HCT116 (cell line): ENCODE results near the gene CALHM1.

ENCODE experiments used
- ATF3 ChIP-seq: IDR thresholded peaks from 2 replicates; pipeline ENCODE4 v1.6.1; 2012
- CEBPB ChIP-seq: IDR thresholded peaks from 2 replicates; pipeline ENCODE4 v1.6.1; 2012; ENCODE audit warnings: low read depth
- CTCF ChIP-seq, 3 experiments: fragments of 200-600 bp in 1 of 3; sonication (generic) in 1 of 3; IDR thresholded peaks in 2 of 3; conservative IDR thresholded peaks in 1 of 3; 2 replicates each; pipeline ENCODE4 v1.5.1; 2012 to 2017; ENCODE audit warnings: low read depth in 2 of 3, low read length in 2 of 3, antibody characterized with exemption in 1 of 3, borderline replicate concordance in 1 of 3, control low read depth in 1 of 3, mild to moderate bottlenecking in 1 of 3, mixed read lengths in 1 of 3, mixed run types in 1 of 3, moderate library complexity in 1 of 3; ENCODE audit not compliant: insufficient read depth in 1 of 3
- EZH2 ChIP-seq: fragments of 200-600 bp; sonication (generic); IDR thresholded peaks from 2 replicates; pipeline ENCODE4 v1.6.1; 2017; ENCODE audit warnings: antibody characterized with exemption, mixed run types
- EZH2phosphoT487 ChIP-seq: fragments of 200-600 bp; IDR thresholded peaks from 2 replicates; pipeline ENCODE4 v1.6.1; 2018; ENCODE audit warnings: antibody characterized with exemption, borderline replicate concordance
- JUND ChIP-seq: IDR thresholded peaks from 2 replicates; pipeline ENCODE4 v1.6.1; 2012
- POLR2A ChIP-seq: IDR thresholded peaks from 2 replicates; pipeline ENCODE4 v1.7.0; 2011; ENCODE audit warnings: borderline replicate concordance; ENCODE audit not compliant: insufficient read depth, insufficient read length; ENCODE audit errors: extremely low read depth
- POLR2AphosphoS5 ChIP-seq: IDR thresholded peaks from 2 replicates; pipeline ENCODE4 v1.6.1; 2011; ENCODE audit warnings: mild to moderate bottlenecking, low read depth, low read length, moderate library complexity
- RAD21 ChIP-seq: IDR thresholded peaks from 2 replicates; pipeline ENCODE4 v1.6.1; 2012; ENCODE audit warnings: low read depth, mild to moderate bottlenecking
- TCF7L2 ChIP-seq: IDR thresholded peaks from 2 replicates; pipeline ENCODE4 v1.7.0; 2011; ENCODE audit warnings: borderline replicate concordance, inconsistent platforms; ENCODE audit not compliant: insufficient read depth, insufficient read length; ENCODE audit errors: extremely low read depth
- YY1 ChIP-seq: IDR thresholded peaks from 2 replicates; pipeline ENCODE4 v1.6.1; 2011; ENCODE audit warnings: low read length, low read depth, moderate library complexity, mild to moderate bottlenecking; ENCODE audit not compliant: insufficient replicate concordance; ENCODE audit errors: extremely low read depth
- ZFX ChIP-seq: fragments of 450-650 bp; IDR thresholded peaks from 2 replicates; pipeline ENCODE4 v1.6.1; 2017
- ZNF274 ChIP-seq: fragments of 200-500 bp; sonication (Bioruptor generic); IDR thresholded peaks from 2 replicates; pipeline ENCODE4 v1.6.1; 2014; ENCODE audit warnings: mild to moderate bottlenecking, low read depth, low read length, inconsistent platforms

- TF ChIP-seq ZFX (no peak), POLR2A (no peak), RAD21 (no peak), YY1 (no peak), POLR2AphosphoS5 (no peak), CTCF (IDR thresholded peaks at IDR 0.05 in 2 of 3, conservative IDR thresholded peaks at IDR 0.05 in 1 of 3; ENCODE audit: borderline replicate concordance in 1 of 3, insufficient read depth in 1 of 3, low read depth in 2 of 3, low read length in 2 of 3) (no peak), EZH2 (no peak), CEBPB (no peak), JUND (no peak), ATF3 (no peak), EZH2phosphoT487 (no peak), ZNF274 (no peak), TCF7L2 (no peak)
Observed at GRCh38 chr10:103444478-103444877, 14.2 kb downstream of the CALHM1 start.
